SH-SY5Y (cell line): Measurements from ENCODE around the gene CYREN.

Experiments used
- GATA2 ChIP-seq: IDR thresholded peaks from 2 replicates; pipeline ENCODE4 v1.6.1; 2011; ENCODE audit warnings: mild to moderate bottlenecking, low read depth, low read length
- GATA3 ChIP-seq: IDR thresholded peaks from 2 replicates; pipeline ENCODE4 v1.6.1; 2011; ENCODE audit warnings: low read depth, mild to moderate bottlenecking, low read length, moderate library complexity

DNA sequence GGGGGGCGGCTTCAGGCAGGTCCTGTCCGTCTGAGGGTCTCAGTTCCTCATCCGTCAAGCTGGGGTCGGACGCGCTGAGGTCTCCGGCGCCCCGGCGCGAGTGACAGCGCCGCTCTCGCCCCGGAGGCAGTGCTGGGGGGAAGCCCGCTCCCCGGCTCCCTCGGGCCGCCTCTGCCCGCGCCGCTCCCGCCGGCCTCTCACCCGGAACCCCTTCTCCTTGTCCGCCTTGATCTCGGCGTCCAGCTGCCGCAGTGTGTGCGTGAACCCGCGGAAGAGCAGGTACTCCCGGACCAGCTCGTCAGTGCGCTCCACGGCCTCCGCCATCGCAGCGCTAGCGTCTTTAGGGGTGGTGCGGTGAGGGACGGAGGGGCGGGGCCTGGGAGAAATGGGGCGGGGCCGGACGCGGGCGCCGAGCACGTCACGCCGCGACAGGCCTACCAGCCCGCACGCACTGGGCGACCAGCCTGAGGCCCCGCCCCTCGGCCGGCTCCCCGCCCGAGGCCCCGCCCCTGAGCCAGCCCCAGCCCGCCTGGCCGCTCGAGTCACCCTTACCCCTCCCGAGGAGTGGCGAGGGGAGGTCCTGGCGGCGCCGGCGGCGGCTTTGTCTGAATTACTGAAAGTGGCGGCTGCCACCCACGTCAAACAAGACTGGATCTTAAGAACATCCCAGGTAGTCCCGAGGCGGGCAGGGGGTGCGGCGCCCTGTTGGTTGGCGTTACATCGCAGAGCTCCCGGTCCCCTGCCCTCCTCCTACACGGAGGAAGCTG lies 40.9 kb upstream of the CYREN start, which contains the start of gene WDR91:
- TF ChIP-seq GATA2 = no peak
- TF ChIP-seq GATA3 = no peak
